ENCODE data around the gene PINLYP.

PINLYP gene

GRCh38 chr19:43551399-43552197 is 24.0 kb upstream of the PINLYP start:
- no peak for FAIRE-seq

DNA sequence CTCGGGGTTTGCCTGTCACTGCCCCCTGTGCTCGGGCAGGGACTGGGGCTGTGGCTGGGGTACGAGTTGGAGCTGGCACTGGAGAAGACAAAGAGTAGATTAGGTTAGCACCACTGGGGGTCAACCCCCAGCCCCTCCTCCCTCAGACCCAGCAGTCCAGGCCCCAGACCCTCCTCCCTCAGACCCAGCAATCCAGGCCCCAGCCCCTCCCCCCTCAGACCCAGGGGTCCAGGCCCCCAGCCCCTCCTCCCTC is 23.5 kb upstream of the PINLYP start:
- FAIRE-seq: no peak

DNA sequence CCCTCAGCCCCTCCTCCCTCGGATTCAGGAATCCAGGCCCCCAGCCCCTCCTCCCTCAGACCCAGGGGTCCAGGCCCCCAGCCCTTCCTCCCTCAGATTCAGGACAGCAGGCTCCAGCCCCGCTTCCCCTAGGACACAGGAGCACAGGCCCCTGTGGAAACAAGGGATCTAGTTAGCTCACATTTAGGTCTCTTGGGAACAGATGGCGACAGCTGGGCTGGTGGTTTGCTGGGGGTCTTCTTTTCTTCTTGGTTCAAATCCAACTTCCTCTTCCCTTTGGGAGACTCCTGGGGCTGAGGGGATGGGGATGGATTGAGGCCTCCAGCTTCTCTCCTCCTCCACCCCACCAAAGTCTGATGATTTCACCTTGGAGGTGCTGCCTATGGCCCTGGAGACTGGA is 23.0 kb upstream of the PINLYP start:
- no peak for FAIRE-seq

DNA sequence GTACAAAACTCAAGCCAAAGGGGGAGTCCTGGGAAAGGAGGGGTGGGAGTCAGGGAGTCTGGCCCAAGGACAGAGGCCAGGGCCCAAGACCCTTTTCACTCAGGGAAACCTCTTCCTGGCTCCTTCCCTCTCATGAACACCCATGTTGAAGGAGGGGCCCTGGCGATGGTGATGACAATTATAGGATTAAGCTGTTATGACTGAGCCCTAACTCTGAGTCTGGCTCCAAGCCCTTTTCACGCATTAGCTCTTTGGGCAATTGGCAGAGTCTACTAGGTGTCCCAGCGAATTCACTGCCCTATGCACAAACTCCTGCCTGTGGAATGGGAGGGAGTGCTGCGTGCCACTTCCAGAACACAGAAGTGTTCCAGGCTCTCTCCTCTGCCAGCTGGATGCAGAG is 21.9 kb upstream of the PINLYP start:
- FAIRE-seq: no peak

GRCh38 chr19:43554317-43554895 is 21.2 kb upstream of the PINLYP start:
- no peak for FAIRE-seq

DNA sequence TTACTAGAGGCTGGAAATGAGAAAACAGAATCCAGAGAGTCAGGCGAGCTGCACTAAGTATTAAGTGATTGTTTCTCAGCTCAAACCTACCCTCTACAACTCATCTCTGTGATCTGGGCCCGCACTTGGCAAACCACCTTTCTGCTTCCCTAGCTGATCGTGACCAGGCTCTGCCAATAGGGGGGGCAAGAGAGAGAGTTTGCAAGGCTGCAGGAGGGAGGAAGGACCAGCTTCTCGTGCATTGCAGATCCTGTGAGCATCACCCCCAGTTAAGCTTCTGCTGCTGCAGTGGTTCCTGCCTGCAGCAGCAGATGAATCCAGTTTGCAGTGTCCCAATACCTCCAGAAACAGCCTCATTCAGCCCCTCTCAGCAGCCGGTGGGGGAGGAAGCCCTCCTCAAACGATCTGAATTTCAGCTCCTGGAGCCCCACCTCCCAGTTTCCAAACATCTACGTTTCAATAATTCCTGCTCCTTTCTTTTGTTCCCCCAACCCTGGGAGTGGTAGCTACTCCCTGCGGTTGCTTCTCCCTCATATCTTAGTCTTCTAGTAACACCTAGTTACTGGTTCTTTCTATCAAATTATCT is 20.3 kb upstream of the PINLYP start:
- peak; percentile 34 for FAIRE-seq

DNA sequence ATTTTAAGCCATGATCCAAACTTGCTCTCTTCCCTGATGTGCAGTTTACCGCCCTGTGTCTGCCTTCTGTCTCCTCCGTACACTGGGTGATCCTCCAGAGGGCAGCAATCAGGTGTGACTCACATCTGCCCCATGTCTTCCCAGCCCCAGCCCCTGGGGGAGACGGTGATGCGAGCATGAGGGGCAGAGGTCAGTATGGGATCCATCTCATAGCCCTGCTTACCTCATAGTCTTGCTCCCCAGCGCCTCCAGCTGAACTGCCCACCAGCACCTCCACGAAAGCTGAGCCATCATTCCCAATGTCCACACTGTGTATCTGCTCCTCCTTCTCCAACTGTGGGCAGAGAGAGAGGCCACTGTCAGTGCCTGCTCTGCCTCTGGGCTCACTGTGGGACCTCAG is 14.9 kb upstream of the PINLYP start:
- no peak for FAIRE-seq

DNA sequence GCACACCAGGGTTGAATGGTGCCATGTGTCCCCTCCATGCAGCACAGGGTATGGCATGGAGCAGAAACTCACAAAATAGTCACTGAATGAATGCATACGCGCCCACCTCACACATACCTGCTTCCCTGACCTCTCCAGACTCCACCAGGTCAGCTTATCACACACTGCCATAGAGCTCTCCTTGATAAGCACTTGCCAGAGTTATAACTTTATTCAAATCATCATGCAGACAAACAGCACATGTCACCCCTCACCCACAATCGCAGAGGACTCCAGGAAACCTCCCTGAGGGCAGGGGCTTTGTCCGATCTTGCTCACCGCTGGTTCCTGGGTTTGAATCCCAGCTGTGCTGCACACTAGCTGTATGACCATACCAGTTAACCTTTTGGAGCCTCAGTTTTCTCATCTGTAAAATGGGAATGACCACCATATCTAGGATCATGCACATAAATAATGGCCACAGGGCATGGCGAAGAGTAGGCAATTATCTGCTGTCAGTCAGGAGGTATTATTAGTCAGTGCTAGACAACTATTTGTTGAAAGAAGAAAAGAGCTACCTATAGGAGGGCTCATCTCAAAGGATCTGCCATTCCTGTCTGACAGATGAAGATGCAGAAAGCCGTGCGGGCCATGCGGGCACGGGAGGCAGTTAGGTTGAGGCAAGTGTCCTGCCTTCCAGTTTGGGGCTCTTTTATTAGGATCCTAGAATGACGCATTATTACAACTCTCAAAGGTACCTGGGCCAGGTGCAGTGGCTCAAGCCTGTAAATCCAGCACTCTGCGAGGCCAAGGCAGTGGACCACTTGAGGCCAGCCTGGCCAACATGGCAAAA is 14.2 kb upstream of the PINLYP start:
- FAIRE-seq: no peak

GRCh38 chr19:43562226-43562697 is 13.3 kb upstream of the PINLYP start:
- FAIRE-seq: no peak

GRCh38 chr19:43562698-43563241 is 12.8 kb upstream of the PINLYP start:
- FAIRE-seq: no peak

DNA sequence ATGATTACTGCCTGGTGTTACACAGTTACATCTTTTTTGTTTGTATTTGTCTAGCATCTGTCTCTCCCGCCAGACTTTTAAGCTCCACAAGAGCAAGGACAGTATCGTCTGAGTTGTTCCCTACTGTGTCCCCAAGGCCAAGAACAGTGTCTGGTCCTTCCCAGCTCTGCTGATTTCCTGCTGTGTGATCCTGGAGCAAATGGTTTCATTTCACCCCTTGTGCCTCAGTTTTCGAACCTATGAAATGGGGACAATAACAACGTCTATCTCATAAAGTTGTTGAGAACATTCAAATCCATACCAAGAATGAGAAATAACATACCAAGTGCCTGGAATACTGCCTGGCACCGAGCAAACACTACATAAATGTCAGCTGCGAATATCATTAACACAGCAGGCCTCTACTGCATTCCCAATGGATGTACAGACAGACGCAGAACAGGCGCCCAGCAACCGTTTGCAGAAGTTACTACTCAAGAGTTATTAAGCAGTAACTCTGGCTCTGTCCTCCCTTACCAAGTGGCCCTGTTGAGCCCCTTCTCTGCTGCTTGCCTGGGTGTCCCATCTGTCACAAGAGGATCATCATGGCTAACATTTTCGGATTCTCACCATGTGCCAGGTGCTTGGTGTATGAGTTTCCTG is 11.7 kb upstream of the PINLYP start:
- no peak for FAIRE-seq

DNA sequence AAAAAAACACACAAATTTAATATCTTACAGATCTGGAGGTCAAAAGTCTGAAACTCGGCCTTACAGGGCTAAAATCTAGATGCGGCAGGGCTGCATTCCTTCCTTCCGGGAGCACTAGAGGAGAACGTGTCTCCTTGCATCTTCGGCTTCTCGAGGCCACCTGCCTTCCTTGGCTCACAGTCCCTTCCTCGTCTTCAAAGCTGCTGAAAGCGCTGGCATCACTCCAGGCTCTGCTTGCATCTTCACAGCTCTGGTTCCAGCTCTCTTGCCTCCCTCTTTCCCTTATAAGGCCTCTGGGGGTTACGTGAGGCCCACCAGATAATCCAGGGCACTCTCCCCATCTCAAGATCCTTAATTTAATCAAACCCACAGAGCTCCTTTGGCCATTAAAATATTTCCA is 10.8 kb upstream of the PINLYP start:
- no peak for FAIRE-seq

DNA sequence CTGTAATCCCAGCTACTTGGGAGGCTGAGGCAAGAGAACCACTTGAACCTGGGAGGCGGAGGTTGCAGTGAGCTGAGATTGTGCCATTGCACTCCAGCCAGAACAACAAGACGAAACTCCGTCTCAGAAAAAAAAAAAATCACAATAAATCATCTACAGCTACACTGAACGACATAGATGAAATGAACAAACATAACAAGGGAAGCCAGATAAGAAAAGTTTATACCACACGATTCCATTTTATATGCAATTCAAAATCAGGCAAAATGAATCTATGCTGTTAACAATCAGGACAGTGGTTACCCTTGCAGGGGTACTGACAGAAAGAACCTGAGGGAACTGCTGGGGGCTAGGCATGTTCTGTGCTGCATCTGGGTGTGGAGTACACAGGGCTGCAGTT is 5.9 kb upstream of the PINLYP start:
- FAIRE-seq: no peak

DNA sequence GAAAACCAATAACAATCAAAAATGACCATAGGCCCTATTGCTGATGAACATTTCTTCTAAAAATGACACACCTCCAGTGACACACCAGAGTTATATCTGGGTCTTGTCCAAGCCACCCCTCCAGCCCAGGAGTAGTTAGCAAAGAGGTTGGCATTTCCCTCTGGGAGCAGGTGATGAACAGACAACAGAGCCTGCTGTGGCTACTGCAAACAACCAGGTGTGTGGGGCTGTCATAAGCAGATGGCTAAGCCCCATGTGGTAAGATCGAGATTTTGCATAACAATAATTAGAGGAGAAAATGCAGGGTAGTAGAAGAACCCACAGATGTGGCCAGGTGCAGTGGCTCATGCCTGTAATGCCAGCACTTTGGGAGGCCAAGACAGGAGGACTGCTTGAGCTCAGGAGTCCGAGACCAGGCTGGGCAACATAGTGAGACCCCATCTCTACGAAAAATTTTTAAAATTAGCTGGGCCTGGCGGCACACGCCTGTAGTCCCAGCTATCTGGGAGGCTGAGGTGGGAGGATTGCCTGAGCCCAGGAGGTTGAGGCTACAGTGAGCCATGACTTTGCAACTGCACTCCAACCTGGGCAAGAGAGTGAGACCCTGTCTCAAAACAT is 5.3 kb upstream of the PINLYP start:
- FAIRE-seq: no peak

DNA sequence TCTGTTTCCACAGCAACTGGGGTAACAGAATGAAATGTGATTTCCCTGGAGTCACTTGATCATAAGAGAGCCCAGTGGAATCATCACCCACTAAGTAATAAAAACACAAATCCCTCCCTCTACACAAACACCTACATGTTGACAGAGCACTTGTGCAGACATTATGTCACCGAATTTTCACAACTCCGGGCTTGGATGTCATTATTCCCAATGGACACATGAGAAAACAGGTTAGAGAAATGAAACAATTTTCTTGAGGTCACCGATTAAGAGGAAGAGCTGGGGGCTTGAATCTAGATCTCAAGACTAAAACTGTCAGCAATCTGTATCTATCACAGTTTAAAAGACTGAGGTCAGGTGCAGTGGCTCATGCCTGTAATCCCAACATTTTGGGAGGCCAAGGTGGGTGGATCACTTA is 3.4 kb upstream of the PINLYP start:
- FAIRE-seq: no peak

DNA sequence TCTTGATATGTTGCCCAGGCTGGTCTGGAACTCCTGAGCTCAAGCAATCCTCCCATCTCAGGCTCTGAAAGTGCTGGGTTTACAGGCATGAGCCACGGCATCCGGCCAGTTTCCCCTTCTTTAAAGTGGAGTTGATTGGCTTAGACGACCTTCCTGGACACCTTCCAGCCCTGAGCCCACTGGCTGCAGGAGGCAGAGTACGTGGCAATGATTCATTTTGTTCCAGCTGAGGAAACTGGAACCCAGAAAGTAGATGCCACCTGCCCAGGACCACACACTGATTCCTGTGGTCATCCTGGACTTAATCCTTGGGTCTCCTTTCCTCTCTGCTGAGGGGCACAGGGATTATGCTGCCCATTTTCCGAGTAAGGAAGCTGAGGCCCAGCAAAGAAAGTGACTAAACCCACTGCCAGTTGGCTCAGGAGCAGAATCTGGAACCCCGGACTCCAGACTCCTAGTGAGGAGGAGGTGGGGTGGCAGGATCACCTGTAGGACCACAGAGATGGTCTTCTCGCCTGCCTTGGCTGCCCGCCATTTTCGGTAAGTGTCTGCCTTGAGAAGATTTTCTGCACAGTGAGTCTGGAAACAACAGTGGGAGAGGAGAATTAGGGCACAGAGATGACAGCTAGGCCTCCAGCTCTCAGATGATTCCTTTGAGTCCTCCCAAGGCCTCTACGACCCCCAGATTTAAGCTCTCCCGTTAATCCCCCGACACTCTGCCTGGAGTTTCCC is 1.0 kb upstream of the PINLYP start:
- FAIRE-seq: no peak

- FAIRE-seq: no peak
Observed at GRCh38 chr19:43575955-43576878, 616 bp downstream of the PINLYP start.

- no peak for FAIRE-seq
Observed at GRCh38 chr19:43578787-43579186, 3.2 kb downstream of the PINLYP start.

DNA sequence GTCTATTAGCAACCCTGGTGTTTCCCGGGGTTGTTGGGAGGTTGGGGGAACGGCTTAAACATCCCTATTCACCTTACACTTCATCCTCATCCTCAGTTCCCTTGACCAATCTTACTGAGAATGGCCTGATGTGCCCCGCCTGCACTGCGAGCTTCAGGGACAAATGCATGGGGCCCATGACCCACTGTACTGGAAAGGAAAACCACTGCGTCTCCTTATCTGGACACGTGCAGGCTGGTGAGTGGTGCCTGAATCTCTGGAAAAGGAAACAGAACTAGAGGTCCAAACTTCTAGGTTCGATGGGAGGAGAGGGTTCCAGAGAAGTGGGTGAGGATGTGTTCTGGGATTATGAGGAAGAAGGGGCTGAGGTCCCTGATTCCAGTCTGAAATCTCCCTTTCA is 5.9 kb downstream of the PINLYP start:
- FAIRE-seq: no peak

GRCh38 chr19:43582495-43582894 is 6.9 kb downstream of the PINLYP start:
- FAIRE-seq: no peak

GRCh38 chr19:43584484-43584883 is 8.9 kb downstream of the PINLYP start:
- no peak for FAIRE-seq

Measured in TTC549 (cell line).